Stimulated activated CD4-positive, alpha-beta T cell treated with anti-CD3 and anti-CD28 coated beads, Interleukin-12 subunit alpha, Interleukin-12 subunit beta, amount 100 ng/mL, for 4 hours (primary cell): ENCODE measurements around the gene SLFN12.
A peak's percentile ranks its signal among the peaks of the same experiment; 100 is the strongest.
"Not testable (repeated sequence)": the region's sequence is repeated elsewhere in the genome, so short reads cannot be mapped to it uniquely, and the experiment has no call there.

Experiments
- DNase-seq: peaks from one replicate; pipeline ENCODE4 v3.0.0-alpha.2; 2020

Gene SLFN12

DNA sequence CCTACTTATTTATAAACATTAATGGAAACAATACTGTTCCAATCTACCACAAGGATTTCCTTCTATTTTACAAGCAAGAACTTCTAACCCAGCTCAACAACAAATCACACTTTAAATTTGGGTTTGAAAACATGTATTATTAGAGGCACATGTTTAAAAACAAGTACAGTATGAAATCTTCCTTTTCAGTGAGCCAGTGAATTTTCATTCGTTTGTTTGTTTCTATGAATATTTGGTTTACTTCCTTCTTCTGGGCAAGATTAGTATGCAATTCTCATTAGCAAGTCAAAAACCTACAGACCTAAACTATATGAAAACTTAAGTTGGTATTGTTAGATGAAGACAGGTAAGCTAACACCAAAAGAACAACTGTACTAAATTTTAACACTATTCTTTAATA lies 25.7 kb downstream of the SLFN12 start:
- DNase-seq = no peak

DNA sequence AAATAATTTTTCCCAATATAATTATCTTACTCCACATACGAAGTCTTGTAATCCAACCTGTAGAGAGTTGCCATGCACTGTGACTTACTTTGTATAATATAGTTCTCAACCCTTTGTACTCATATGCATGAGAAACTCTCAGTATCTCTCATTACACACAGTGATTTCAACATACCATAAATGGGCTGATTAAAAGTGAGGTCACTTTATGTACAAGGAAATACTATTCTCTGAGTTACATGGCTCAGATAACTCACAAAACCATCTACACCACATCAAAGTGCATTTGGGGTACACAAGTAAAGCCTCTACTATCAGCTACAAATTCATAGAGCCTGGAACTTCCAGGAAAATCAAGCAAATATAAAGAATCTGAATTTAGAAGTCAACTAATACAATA lies 27.9 kb downstream of the SLFN12 start:
- DNase-seq = no peak

DNA sequence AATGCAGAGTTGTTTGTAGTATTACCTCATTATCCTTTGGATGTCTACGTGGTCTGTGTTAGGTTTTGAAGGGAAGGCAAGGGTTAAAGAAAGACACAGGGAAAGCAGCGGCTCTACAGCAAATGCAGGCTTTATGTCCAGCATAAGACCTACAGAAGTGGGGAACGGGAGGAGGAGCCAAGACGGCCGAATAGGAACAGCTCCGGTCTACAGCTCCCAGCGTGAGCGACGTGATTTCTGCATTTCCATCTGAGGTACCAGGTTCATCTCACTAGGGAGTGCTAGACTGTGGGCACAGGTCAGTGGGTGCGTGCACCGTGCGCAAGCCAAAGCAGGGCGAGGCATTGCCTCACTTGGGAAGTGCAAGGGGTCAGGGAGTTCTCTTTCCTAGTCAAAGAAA lies 38.5 kb downstream of the SLFN12 start:
- not testable (repeated sequence) for DNase-seq

DNA sequence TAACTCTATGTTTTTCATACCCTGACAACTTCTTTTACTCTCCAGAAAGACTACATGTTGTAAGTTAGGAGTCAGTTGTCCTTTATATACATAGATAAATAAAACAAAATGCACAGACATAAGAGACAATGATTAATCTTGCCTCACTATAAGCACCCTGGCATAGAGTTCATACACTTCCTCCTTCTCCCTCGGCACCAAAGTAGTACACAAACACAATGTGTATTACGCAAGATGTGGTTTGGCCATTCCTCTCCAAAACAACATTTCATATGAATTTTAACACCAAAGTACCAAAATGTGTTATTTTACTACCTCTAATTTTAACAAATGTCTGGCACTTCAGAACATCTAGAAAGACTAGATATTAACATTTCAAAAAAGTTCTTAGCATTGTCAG lies 41.6 kb downstream of the SLFN12 start:
- no peak for DNase-seq

DNA sequence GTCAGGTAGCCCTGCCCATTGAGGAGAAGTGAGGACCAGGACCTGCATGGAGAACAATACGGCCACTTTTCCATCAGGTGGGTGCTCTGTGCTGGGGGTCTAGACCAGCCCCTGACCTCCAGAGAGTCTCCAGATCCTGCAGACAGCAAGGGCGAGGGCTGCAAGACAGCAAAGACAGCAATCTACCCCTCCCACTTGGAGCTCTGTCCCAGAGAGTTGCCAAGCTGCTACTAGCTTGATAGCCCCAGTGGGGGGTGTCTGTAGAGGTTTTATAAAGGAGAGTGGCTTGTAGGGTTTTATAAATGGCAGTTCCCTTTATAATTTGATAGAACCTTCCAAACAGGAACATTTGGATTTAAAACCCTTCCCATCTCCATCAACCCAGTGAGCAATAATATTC lies 42.1 kb downstream of the SLFN12 start:
- no peak for DNase-seq

DNA sequence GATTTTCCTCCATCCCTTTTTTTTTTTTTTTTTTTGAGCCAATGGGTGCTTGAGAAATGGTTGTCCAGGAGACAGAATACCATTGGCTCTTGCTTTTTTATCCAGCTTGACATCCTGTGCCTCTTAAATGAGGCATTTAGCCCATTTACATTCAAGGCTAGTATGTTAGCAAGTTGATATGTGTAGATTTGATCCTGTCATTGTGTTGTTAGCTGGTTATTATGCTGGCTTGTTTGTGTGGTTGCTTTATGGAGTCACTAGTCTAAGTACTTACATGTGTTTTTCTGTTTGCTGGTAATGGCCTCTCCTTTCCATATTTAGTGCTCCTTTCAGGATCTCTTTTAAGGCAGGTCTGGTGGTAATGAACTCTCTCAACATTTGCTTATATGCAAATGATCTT lies 44.8 kb downstream of the SLFN12 start:
- no peak for DNase-seq

DNA sequence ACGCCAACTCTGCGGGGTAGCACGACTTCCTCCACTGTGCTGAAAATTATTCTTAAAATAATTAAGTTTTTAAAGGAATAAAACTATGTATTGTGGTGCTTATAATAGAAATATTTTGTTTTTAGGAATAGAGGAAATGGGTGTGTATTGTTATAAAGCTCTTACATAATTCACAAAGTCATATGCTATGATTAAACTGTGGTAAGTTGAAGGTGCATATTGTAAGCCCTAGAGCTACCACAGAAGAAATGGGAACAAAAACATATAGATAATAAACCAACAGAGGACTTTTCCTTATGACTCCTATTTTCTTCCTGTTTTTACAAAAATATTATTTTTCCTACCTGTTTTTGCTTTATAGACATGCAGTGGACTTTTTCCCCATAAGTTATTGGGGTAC lies 54.6 kb downstream of the SLFN12 start:
- no peak for DNase-seq

DNA sequence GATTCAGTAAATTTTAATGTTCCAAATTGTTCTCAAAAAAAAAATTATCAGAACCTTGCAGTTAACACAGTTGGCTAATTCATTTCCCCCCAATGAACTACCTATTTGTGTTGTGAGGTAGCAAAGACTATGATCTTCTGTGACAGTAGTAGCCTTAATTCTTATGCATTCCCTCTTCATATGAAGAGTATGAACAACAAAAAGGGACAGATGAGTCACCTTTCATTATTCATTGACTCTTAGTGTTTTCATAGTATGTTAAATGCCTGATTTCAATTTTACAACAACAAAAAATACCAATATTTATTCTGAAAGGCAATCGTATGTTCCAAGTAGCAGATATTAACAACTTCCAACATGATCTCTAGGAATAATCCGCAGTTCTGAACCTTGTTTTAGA lies 55.2 kb downstream of the SLFN12 start:
- no peak for DNase-seq

DNA sequence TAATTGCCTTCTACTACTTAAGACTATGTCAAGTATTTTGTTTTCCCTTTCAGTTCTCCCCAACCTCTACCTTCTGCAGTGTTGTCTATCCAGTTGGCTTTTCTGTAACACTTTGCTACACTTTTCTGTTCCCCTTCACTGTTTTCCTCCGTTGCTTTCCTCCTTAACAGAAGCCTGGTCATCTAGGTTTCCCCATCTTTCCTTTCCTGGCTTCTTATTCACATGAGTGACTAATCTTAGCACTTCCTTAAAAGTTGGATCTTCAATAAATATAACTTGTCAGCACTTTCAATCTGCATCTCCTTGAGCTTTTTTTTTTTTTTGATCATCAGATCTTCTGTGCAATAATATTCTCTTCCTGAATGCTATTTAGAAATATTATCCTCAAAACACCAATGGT lies 56.1 kb downstream of the SLFN12 start:
- DNase-seq = no peak

DNA sequence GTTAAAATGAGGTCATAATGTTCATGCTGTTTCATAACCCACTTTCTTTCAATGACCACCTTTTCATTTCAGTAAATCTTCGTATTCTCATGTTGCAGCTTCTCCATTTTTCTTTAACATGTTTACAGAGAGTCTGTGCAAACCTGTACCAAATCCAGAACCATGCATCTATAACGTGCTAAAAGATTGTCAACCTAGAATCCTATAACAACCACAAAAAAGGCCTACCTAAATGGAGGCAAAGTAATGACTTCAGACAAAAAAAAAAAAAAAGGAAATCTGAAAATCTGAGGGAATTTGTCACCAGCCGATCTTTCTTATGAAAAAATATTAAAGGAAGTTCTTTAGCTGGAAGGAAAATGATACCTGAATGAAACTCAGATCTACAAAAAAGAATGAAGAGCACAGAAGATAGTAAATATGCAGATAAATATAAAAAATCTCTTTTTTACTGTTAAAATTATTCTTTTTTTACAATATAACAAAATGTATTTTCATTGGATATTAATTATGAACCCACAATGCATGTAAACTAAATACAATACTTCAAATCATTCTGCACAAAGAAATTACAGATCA lies 57.4 kb downstream of the SLFN12 start:
- DNase-seq = no peak

DNA sequence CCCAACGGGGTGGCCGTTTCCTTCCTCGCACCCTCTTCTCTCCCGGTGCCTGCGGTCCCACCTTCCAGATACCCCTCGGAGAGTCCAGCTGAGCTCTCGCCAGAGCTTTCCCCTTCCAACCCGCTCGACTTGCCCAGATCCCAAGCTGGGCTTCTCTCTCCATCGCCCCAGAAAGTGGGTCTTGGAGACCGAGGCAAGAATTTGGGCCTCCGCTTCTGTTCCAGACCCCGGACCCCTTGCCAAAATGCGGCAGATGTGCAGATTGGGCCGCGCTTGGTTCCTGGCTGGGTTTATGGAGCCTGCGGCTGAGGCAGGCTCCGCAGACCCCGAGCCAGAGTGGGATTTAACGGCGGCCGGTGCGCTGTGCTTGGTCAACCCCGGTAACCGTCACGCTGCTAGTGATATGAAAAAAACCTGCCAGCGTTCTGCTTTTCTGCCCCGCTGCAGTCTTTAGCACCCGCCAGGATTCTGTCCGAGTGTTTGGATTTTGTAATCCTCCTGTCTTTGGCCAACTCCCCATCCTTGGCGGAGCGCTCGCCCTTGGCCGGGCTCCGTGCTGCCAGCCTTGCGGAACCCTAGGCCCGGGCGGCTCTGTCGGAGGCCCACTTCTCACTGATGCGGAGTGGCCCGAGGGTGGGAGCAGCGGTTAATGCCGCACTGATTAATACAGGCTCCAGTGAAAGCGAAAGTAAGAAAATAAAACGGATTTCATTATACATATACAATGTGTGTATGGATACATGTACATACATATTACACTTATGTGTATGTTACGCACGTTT lies 58.1 kb downstream of the SLFN12 start:
- peak; percentile 38 for DNase-seq

DNA sequence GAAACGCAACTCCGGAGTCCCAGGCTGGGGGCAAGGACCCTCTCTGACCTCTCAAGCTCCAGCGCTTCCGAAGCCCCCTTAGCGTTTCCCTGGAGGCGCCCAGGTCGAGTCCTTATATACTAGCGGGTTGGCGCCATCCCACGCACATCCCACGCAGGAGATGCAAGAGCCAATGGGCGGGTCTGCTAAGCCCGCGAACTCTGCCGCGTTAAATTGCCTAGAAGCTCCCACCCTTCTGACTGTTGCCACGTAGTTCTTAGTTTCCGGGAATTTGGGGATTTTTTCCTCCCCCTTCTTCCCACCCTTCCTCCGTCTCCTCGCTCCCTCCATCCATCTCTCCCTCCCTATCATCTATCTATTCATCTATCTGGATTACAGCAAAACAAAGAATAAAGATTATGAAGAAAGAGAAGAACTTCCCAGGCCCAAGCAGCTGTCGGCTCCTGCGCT lies 58.7 kb downstream of the SLFN12 start, which contains the start of gene SLFN11:
Gene SLFN11, minus strand, starts transcription at position 88 of the 450 bp plus-strand sequence. CDS start 9,814 bp downstream, outside the sequence.
- peak; percentile 88 for DNase-seq

DNA sequence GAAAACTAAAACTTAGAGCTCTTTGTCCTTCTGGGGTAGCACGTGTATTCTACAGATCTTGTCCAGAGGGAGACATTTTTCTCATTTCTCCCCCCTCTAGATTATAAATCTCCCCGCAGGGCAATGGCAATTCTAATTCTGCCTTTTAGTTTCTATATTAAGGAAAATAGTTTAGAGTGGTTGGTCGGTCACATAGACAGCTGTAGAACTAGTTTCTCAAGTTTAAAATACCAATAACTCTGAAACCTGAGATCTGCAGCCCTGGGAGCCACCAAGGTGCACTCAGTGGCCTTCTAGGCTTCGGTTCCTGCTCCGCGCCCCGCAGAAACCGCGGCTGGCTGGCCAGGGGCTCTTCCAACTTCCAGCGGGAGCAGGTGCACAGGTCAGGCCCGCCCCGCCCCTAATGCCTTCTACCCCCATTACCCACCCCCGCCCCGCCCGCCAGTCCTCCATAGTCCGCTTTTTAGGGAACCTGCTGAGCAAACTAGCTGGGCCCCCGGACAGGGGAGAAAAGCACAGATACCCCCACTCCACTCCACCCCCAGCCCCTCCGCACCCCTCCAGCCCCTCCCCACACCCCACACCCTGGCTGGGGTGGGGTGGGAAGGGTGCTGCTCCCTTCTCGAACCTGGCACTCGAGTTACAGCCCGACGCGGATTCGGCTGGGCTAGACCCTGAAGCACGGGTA lies 59.3 kb downstream of the SLFN12 start:
- peak; percentile 24 for DNase-seq

DNA sequence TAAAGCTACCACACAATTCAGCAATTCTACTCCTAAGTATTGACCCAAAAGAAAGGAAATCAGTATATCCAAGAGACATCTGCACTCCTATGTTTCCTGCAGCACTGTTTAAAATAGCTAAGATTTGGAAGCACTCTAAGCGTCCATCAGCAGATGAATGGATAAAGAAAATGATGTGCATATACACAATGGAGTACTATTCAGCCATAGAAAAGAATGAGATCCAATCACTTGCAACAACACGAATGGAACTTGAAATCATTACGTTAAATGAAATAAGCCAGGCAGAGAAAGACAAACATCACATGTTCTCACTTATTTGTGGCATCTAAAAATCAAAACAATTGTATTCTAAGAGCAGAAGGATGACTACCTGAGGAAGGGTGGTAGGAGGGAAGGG lies 60.4 kb downstream of the SLFN12 start:
- no peak for DNase-seq

DNA sequence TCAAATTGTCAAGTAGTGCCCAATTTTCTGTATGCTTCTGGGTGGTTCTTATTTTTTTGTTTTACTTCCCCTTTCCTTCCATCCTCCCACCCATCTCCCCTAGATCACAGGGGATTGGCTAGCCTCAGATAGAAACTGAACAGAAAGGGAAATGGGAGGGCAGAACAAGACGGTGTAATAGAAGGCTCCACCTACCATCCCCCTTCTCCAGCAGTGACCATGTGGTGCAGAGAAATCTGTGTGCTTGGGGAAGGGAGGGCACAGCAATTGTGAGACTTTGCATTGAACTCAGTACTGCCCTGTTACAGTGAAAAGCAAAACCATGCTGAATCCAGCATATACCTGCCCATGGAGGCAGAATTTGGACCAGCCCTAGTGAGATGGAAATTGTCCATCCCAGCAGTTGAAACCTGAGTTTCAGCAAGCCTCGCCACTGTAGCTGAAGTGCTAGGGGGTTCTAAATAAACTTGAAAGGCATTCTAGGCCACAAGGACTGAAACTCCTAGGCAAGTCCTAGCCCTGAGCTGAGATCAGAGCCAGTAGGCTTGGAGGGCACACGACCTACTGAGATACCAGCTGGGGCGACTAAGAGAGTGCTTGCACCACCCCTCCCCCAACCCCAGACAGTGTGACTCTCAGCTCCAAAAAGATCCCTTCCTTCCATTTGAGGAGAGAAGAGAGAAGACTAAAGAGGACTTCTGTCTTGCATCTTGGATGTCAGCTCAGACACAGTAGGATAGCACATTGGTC lies 64.0 kb downstream of the SLFN12 start:
- DNase-seq = no peak

DNA sequence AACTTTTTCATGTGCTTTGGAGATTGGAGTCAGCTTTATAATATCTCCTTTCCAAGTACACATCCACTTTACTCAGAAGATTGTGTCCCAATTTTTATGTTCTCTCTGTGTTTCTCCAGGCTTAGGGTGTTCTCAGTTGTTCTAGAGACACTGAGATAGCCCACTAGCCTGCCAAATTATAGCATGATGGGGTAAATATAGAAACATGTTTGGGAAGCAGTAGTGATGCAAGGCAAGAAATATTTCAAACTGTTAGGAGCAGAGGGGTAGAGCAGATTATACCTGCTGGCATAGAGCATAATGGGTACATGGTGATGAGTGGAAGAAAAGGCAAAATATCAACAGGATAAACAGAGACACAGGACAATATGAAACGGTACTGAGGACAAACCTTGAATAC lies 71.3 kb downstream of the SLFN12 start:
- no peak for DNase-seq
